WTC11 (cell line): Measurements from ENCODE around the gene ELMO3. TPM values are rescaled to one million over a fixed set of nuclear protein-coding genes. Genes with fewer than 3 reads are reported as not detected.

Experiments
- ATAC-seq: fragments of 200-7000 bp; cut with Tn5 transposase; 2 replicates; pipeline ENCODE4 v1.10.0; 2021; ENCODE audit warnings: mild to moderate bottlenecking, moderate library complexity
- CTCF ChIA-PET: fragments of 300-600 bp; sonication (Branson Sonifier 250); formaldehyde crosslinking; loops from one replicate; lab custom pipeline; 2021; ENCODE audit warnings: antibody characterized with exemption; lab: Charles Lee
- POLR2A ChIA-PET: fragments of 350-600 bp; sonication (Branson Sonifier 250); formaldehyde crosslinking; loops from one replicate; lab custom pipeline; 2021; ENCODE audit warnings: antibody characterized with exemption; lab: Charles Lee
- DNase-seq: peaks from one replicate; pipeline ENCODE4 v3.0.0; 2021; ENCODE audit warnings: low spot score
- H3K27ac Mint-ChIP-seq: 2 replicates; pipeline ENCODE4 v1.8.0; 2021; ENCODE audit warnings: mixed read lengths
- H3K27me3 Mint-ChIP-seq: 2 replicates; pipeline ENCODE4 v1.8.0; 2021; ENCODE audit warnings: low read depth, mild to moderate bottlenecking, moderate library complexity, mixed read lengths
- H3K36me3 Mint-ChIP-seq: 2 replicates; pipeline ENCODE4 v1.8.0; 2021; ENCODE audit warnings: mixed read lengths
- H3K4me1 Mint-ChIP-seq: 2 replicates; pipeline ENCODE4 v1.8.0; 2022; ENCODE audit warnings: mixed read lengths
- H3K4me3 Mint-ChIP-seq: 2 replicates; pipeline ENCODE4 v1.8.0; 2021; ENCODE audit warnings: mild to moderate bottlenecking, moderate library complexity, mixed read lengths
- H3K9me3 Mint-ChIP-seq: 2 replicates; pipeline ENCODE4 v1.8.0; 2021; ENCODE audit warnings: mixed read lengths
- AFF4 ChIP-seq: sonication (generic); formaldehyde crosslinking; IDR thresholded peaks from 2 replicates; pipeline ENCODE4 v1.8.1; 2023; ENCODE audit warnings: mild to moderate bottlenecking, missing genetic modification reagents, borderline replicate concordance
- E2F1 ChIP-seq: sonication (generic); formaldehyde crosslinking; IDR thresholded peaks from 2 replicates; pipeline ENCODE4 v1.8.0; 2022; ENCODE audit warnings: mild to moderate bottlenecking, missing genetic modification reagents
- FOXK1 ChIP-seq: sonication (generic); formaldehyde crosslinking; IDR thresholded peaks from 2 replicates; pipeline ENCODE4 v1.8.0; 2022; ENCODE audit warnings: mild to moderate bottlenecking, moderate library complexity, missing genetic modification reagents
- FOXP1 ChIP-seq: sonication (generic); formaldehyde crosslinking; IDR thresholded peaks from 2 replicates; pipeline ENCODE4 v1.8.0; 2022; ENCODE audit warnings: missing genetic modification reagents, mild to moderate bottlenecking, moderate library complexity, borderline replicate concordance
- GRHL2 ChIP-seq: fragments of 250-450 bp; sonication (Bioruptor Pico); IDR thresholded peaks from 2 replicates; pipeline ENCODE4 v1.8.0; 2022; ENCODE audit warnings: mild to moderate bottlenecking, moderate library complexity; ENCODE audit not compliant: insufficient replicate concordance, severe bottlenecking
- HMGA2 ChIP-seq: fragments of 250-450 bp; sonication (Bioruptor Pico); IDR thresholded peaks from 2 replicates; pipeline ENCODE4 v1.4.0; 2021; ENCODE audit warnings: mild to moderate bottlenecking, moderate library complexity
- HMGXB4 ChIP-seq: sonication (generic); formaldehyde crosslinking; IDR thresholded peaks from 2 replicates; pipeline ENCODE4 v1.8.1; 2023; ENCODE audit warnings: mild to moderate bottlenecking, moderate library complexity, missing genetic modification reagents
- IRF1 ChIP-seq: sonication (generic); formaldehyde crosslinking; IDR thresholded peaks from 2 replicates; pipeline ENCODE4 v1.8.0; 2023; ENCODE audit warnings: missing genetic modification reagents
- MXD4 ChIP-seq: fragments of 250-450 bp; sonication (Bioruptor Pico); IDR thresholded peaks from 2 replicates; pipeline ENCODE4 v1.8.0; 2021; ENCODE audit warnings: mild to moderate bottlenecking, moderate library complexity, borderline replicate concordance
- MYBL2 ChIP-seq: sonication (generic); formaldehyde crosslinking; IDR thresholded peaks from 2 replicates; pipeline ENCODE4 v1.8.1; 2023; ENCODE audit warnings: mild to moderate bottlenecking, moderate library complexity, missing genetic modification reagents
- NR2C2 ChIP-seq: sonication (generic); formaldehyde crosslinking; IDR thresholded peaks from 2 replicates; pipeline ENCODE4 v1.8.0; 2022; ENCODE audit warnings: mild to moderate bottlenecking, missing genetic modification reagents
- OVOL2 ChIP-seq: fragments of 250-450 bp; sonication (Bioruptor Pico); IDR thresholded peaks from 2 replicates; pipeline ENCODE4 v1.9.0; 2021; ENCODE audit warnings: mild to moderate bottlenecking, borderline replicate concordance
- SMAD4 ChIP-seq: sonication (generic); formaldehyde crosslinking; IDR thresholded peaks from 2 replicates; pipeline ENCODE4 v1.8.0; 2022; ENCODE audit warnings: mild to moderate bottlenecking, missing genetic modification reagents
- USF1 ChIP-seq: sonication (generic); formaldehyde crosslinking; IDR thresholded peaks from 2 replicates; pipeline ENCODE4 v1.8.0; 2022; ENCODE audit warnings: mild to moderate bottlenecking, missing genetic modification reagents
- ZBTB21 ChIP-seq: sonication (generic); formaldehyde crosslinking; IDR thresholded peaks from 2 replicates; pipeline ENCODE4 v1.8.1; 2023; ENCODE audit warnings: mild to moderate bottlenecking, missing genetic modification reagents, borderline replicate concordance
- ZNF423 ChIP-seq: fragments of 250-450 bp; sonication (Bioruptor Pico); IDR thresholded peaks from 2 replicates; pipeline ENCODE4 v2.1.2; 2022; ENCODE audit warnings: mild to moderate bottlenecking, moderate library complexity
- total RNA-seq: library from RNA; stranded (reverse); gene quantifications from 3 replicates; pipeline ENCODE4 v1.2.3, GENCODE V29; 2021
- TF ChIP-seq, protein P1 (sequence below): sonication (generic); formaldehyde crosslinking; IDR thresholded peaks from 2 replicates; pipeline ENCODE4 v1.8.1; 2023; ENCODE audit warnings: mild to moderate bottlenecking, missing genetic modification reagents, moderate library complexity
- TF ChIP-seq, protein P2 (sequence below): fragments of 250-450 bp; sonication (Bioruptor Pico); IDR thresholded peaks from 2 replicates; pipeline ENCODE4 v1.9.0; 2021; ENCODE audit warnings: moderate library complexity, mild to moderate bottlenecking, inconsistent platforms, borderline replicate concordance

ELMO3 gene
- total RNA-seq, 1 experiment from 2014 or later: 13.6 TPM

GRCh38 chr16:67240506-67240905, 41.6 kb downstream of the ELMO3 start:
- Mint-ChIP-seq H3K27me3 (no peaks in the 10 kb centered on the region), H3K36me3 (peaks cover 20% of the 10 kb centered on the region), H3K4me3 (no peak overlapping the region), H3K4me1 (peaks cover 30% of the 10 kb centered on the region), H3K9me3 (no peaks in the 10 kb centered on the region), H3K27ac (peak overlapping the region; percentile 32)
- DNase-seq: no peak
- no peak for ATAC-seq
- ChIA-PET CTCF (interaction anchor here (0.6 to 1.8 kb wide), 4 partner anchors 14 to 174 kb away, joined by 3 to 5 read pairs (median 4); partner anchors contain the start of genes ELMO3 and TMEM208), POLR2A (interaction anchor here (0.5 kb wide), 1 partner anchor 26 kb away, joined by 3 read pairs; no protein-coding TSS in a partner anchor)
- TF ChIP-seq AFF4 (CRISPR knock-in tag) (no peak), ZNF423 (CRISPR knock-in tag) (no peak), GRHL2 (CRISPR knock-in tag) (no peak), HMGA2 (CRISPR knock-in tag) (no peak), HMGXB4 (no peak), MXD4 (CRISPR knock-in tag) (no peak), OVOL2 (no peak), ZBTB21 (CRISPR knock-in tag) (no peak), FOXP1 (CRISPR knock-in tag) (no peak), SMAD4 (CRISPR knock-in tag) (no peak), NR2C2 (CRISPR knock-in tag) (no peak), MYBL2 (no peak), USF1 (CRISPR knock-in tag) (no peak), E2F1 (no peak)
- TF ChIP-seq, protein P1, sequence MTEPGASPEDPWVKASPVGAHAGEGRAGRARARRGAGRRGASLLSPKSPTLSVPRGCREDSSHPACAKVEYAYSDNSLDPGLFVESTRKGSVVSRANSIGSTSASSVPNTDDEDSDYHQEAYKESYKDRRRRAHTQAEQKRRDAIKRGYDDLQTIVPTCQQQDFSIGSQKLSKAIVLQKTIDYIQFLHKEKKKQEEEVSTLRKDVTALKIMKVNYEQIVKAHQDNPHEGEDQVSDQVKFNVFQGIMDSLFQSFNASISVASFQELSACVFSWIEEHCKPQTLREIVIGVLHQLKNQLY: no peak

DNA sequence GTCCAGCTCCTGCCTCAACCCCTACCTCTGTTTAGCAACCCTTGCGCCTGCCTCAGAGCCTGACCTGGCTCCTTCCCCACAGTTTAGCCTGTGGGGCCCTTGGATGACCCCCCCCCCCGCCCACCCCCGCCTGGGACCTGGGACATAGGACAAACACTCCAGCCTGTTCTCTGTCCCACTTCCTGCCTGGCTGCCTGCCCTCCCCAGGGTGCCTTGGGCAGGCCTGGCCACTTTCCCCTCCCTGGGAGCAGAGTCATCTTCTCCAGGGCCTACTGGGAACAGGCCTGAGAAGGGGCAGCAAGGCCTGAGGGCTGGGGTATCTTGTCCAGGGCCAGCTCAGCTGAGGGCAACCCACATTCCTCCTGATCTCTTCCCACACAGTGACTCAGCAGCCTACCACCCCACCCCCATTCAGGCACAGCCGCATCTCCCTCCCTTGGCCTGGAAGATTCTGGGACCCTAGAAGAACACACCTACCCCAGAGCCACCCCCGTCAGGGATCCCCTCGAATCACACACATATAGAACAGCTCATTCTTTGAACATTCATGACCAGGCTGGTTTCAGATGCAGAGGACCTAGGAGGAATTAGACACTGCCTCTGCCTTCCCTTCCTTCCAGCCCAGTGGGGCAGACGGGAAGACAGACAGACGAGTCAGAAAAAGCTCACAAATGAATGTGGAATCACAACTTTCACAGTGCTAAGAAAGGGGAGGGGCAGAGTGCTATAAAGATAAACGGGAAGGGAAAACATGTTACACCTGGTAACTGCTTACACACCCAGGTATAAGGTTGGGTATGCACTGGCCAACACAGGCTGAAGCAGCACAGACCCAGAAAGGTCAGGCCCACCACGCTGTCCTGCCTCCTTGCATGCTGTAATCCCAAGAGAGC, 42.3 kb downstream of the ELMO3 start:
- peak; percentile 2; the same call in 1 of the 2 replicates for ATAC-seq
- Mint-ChIP-seq H3K9me3 (no peaks in the 10 kb centered on the region), H3K27me3 (no peaks in the 10 kb centered on the region), H3K4me1 (peaks cover 30% of the 10 kb centered on the region), H3K27ac (peak overlapping the region; percentile 96), H3K4me3 (no peak overlapping the region), H3K36me3 (peaks cover 17% of the 10 kb centered on the region)
- CTCF ChIA-PET: interaction anchor here (0.6 to 1.9 kb wide), 6 partner anchors 14 to 284 kb away, joined by 3 to 8 read pairs (median 5); partner anchors contain the start of genes ELMO3 and TMEM208
- POLR2A ChIA-PET: interaction anchor here (0.5 kb wide), 1 partner anchor 25 kb away, joined by 3 read pairs; no protein-coding TSS in a partner anchor
- no peak for DNase-seq
- TF ChIP-seq FOXK1 (CRISPR knock-in tag): no peak
- no peak for TF ChIP-seq MYBL2
- no peak for TF ChIP-seq AFF4 (CRISPR knock-in tag)
- TF ChIP-seq, protein P2, sequence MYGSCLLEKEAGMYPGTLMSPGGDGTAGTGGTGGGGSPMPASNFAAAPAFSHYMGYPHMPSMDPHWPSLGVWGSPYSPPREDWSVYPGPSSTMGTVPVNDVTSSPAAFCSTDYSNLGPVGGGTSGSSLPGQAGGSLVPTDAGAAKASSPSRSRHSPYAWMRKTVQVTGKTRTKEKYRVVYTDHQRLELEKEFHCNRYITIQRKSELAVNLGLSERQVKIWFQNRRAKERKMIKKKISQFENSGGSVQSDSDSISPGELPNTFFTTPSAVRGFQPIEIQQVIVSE (CRISPR knock-in tag): no peak
- no peak for TF ChIP-seq IRF1
